GM12878 (cell line): ENCODE measurements around the gene TUB. TPM values are rescaled to one million over a fixed set of nuclear protein-coding genes. Genes with fewer than 3 reads are reported as not detected.

Experiments
- ATAC-seq: fragments of 200-7000 bp; cut with Tn5 transposase; 3 replicates; pipeline ENCODE4 v1.9.1; 2020; ENCODE audit warnings: mild to moderate bottlenecking, moderate library complexity
- BruUV-seq: library from RNA; stranded (reverse); fragments of 400-500 nt; replicated peaks from 2 replicates; lab custom pipeline; 2021; lab: Mats Ljungman, UMichigan
- CTCF ChIA-PET: fragments of 300-600 bp; sonication (Branson Sonifier 250); formaldehyde crosslinking; extraction: SDS; loops from one replicate; lab custom pipeline; 2021; ENCODE audit warnings: inconsistent platforms; lab: Yijun Ruan, JAX
- POLR2A ChIA-PET: fragments of 350-600 bp; formaldehyde crosslinking; extraction: SDS; loops from one replicate; lab custom pipeline; 2021; ENCODE audit warnings: inconsistent platforms; lab: Charles Lee
- RAD21 ChIA-PET: fragments of 300-600 bp; sonication (Branson Sonifier 250); formaldehyde crosslinking; loops from one replicate; lab custom pipeline; 2023; ENCODE audit warnings: antibody characterized with exemption; ENCODE audit not compliant: unreplicated experiment; lab: Charles Lee
- SMC1A ChIA-PET: fragments of 300-600 bp; sonication (Branson Sonifier 250); formaldehyde crosslinking; loops from one replicate; lab custom pipeline; 2023; ENCODE audit not compliant: unreplicated experiment, uncharacterized antibody; lab: Charles Lee
- DNase-seq: peaks from one replicate; pipeline ENCODE4 v3.0.0-alpha.2; 2011; ENCODE audit warnings: low read depth, low spot score
- FAIRE-seq: peaks from 3 replicates; lab custom pipeline; 2011; peaks lifted over from hg19 to GRCh38; lab: Jason Lieb, UNC
- H2AFZ ChIP-seq: 2 replicates; pipeline ENCODE4 v1.6.0; 2011; ENCODE audit warnings: low read depth, low read length, control low read depth; ENCODE audit not compliant: control insufficient read depth
- H3K27ac ChIP-seq: 2 replicates; pipeline ENCODE4 v1.5.1; 2011; ENCODE audit warnings: control low read depth; ENCODE audit not compliant: control insufficient read depth, insufficient read depth
- H3K27me3 ChIP-seq, 2 experiments: replicated peaks in 1 of 2; 2 replicates each; pipeline versions ENCODE4 v1.6.0 to v1.6.1; 2011; ENCODE audit warnings: low read length in 1 of 2; ENCODE audit not compliant: control insufficient read depth in 2 of 2, insufficient read depth in 2 of 2
- H3K36me3 ChIP-seq, 2 experiments: 2 replicates each; pipeline ENCODE4 v1.5.1; 2011; ENCODE audit warnings: low read length in 1 of 2; ENCODE audit not compliant: control insufficient read depth in 2 of 2, insufficient read depth in 2 of 2
- H3K4me1 ChIP-seq: 2 replicates; pipeline ENCODE4 v1.6.1; 2011; ENCODE audit warnings: mild to moderate bottlenecking, low read length, moderate library complexity, mixed read lengths; ENCODE audit not compliant: control insufficient read depth, insufficient read depth
- H3K4me2 ChIP-seq: 2 replicates; pipeline ENCODE4 v1.6.0; 2011; ENCODE audit warnings: control low read depth; ENCODE audit not compliant: control insufficient read depth, insufficient read depth
- H3K4me3 ChIP-seq: fragments of 200-600 bp; sonication (generic); 2 replicates; pipeline ENCODE4 v1.5.1; 2016
- H3K79me2 ChIP-seq: 2 replicates; pipeline ENCODE4 v1.6.0; 2011; ENCODE audit warnings: low read length; ENCODE audit not compliant: control insufficient read depth, insufficient read depth
- H3K9ac ChIP-seq: 2 replicates; pipeline ENCODE4 v1.8.0; 2011; ENCODE audit warnings: low read length, control low read depth, mixed read lengths; ENCODE audit not compliant: control insufficient read depth, insufficient read depth
- H3K9me3 ChIP-seq: replicated peaks from 3 replicates; pipeline ENCODE4 v1.5.1; 2011; ENCODE audit warnings: mild to moderate bottlenecking, low read length; ENCODE audit not compliant: control insufficient read depth, insufficient read depth
- H4K20me1 ChIP-seq: 2 replicates; pipeline ENCODE4 v1.6.0; 2011; ENCODE audit not compliant: control insufficient read depth, insufficient read depth
- CTCF ChIP-seq, 3 experiments: IDR thresholded peaks in 2 of 3; conservative IDR thresholded peaks in 1 of 3; 2 replicates each; pipeline ENCODE4 v1.5.1; 2011; ENCODE audit warnings: low read depth in 3 of 3, low read length in 3 of 3, mild to moderate bottlenecking in 3 of 3, control low read depth in 2 of 3, moderate library complexity in 2 of 3, inconsistent platforms in 1 of 3, mixed read lengths in 1 of 3; ENCODE audit not compliant: control insufficient read depth in 2 of 3, insufficient read depth in 1 of 3; ENCODE audit errors: extremely low read depth in 1 of 3
- JUND ChIP-seq: IDR thresholded peaks from 2 replicates; pipeline ENCODE4 v1.6.1; 2012; ENCODE audit warnings: low read depth, mild to moderate bottlenecking, low read length, improper control_type of control experiment, moderate library complexity
- MTA2 ChIP-seq: fragments of 450-650 bp; IDR thresholded peaks from 2 replicates; pipeline ENCODE4 v1.6.1; 2016; ENCODE audit warnings: low read depth, mild to moderate bottlenecking, moderate library complexity
- RAD21 ChIP-seq: IDR thresholded peaks from 2 replicates; pipeline ENCODE4 v1.6.1; 2011; ENCODE audit warnings: mild to moderate bottlenecking, low read depth, low read length, moderate library complexity; ENCODE audit not compliant: insufficient read depth
- SIN3A ChIP-seq: IDR thresholded peaks from 2 replicates; pipeline ENCODE4 v1.6.1; 2012; ENCODE audit warnings: low read depth, low read length, improper control_type of control experiment
- SMC3 ChIP-seq: IDR thresholded peaks from 2 replicates; pipeline ENCODE4 v1.6.1; 2011; ENCODE audit warnings: low read length, improper control_type of control experiment, borderline replicate concordance
- WGBS: methylation state at CpG from one replicate; pipeline ENCODE4 v1.1.6; 2016; ENCODE audit warnings: low lambda C conversion rate; ENCODE audit not compliant: insufficient replicate concordance, insufficient coverage; ENCODE audit errors: missing lambda C conversion rate; 5-methylcytosine and 5-hydroxymethylcytosine counted together
- in situ Hi-C: fragments of 300-500 bp; cut with MboI; formaldehyde crosslinking; loops from 9 replicates; pipeline ENCODE4 v1.14.3; 2018; ENCODE audit warnings: mixed read lengths
- intact Hi-C: fragments of 100-400 bp; cut with micrococcal nuclease; formaldehyde crosslinking; loops from one replicate; pipeline ENCODE4 v1.14.2; 2022; ENCODE audit not compliant: unreplicated experiment
- polyA plus RNA-seq, 11 experiments: library from polyadenylated mRNA; depleted of rRNA in 4 of 11; unstranded in 6 of 11; stranded (reverse) in 5 of 11; fragments of >200 nt; fragmentation: Nextera tagmentation in 4 of 11; fragmentation: Illumina TruSeq in 1 of 11; extraction: Ambion mirVana in 4 of 11; extraction: Trizol in 1 of 11; gene quantifications; 1 replicate in 1 of 11; 2 replicates in 10 of 11; pipeline versions ENCODE4 v1.2.1 to v1.2.3, GENCODE V29; 2011 to 2016; ENCODE audit warnings: inconsistent platforms in 2 of 11, missing spikeins in 2 of 11, low read depth in 1 of 11
- total RNA-seq, 4 experiments: library from RNA; depleted of rRNA in 3 of 4; stranded (reverse); fragments of >200 nt in 3 of 4; fragmentation: Illumina TruSeq in 1 of 4; extraction: Trizol in 1 of 4; gene quantifications; 2 replicates each; pipeline versions ENCODE4 v1.2.1 to v1.2.3, GENCODE V29; 2013 to 2021

The TUB gene
- total and polyA plus RNA-seq, 10 of the 15 experiments (the other 5 are each of a cell fraction or from before 2014, with no cell fraction given): 0.01 to 0.06 (median 0.03) TPM; not detected in 6

GRCh38 chr11:8070417-8071115 is 10.4 kb upstream of the TUB start:
- Histone ChIP-seq H3K4me1 (no peaks in the 10 kb centered on the region), H3K9ac (no peak overlapping the region), H3K9me3 (no peaks in the 10 kb centered on the region), H3K27me3 (peaks cover 2 to 7% of the 10 kb centered on the region in 2 experiments; a peak in 3 of 4 replicates), H3K4me3 (no peak overlapping the region), H2AFZ (no peak overlapping the region), H3K79me2 (no peaks in the 10 kb centered on the region), H3K4me2 (no peak overlapping the region), H3K36me3 (no peaks in the 10 kb centered on the region), H3K27ac (no peak overlapping the region), H4K20me1 (no peaks in the 10 kb centered on the region)
- FAIRE-seq (no peak), ATAC-seq (peak; percentile 85), DNase-seq (no peak)
- intact Hi-C loops: loop anchor here (1.0 kb wide), 1 partner anchor 37 kb away; no protein-coding TSS in a partner anchor
- BruUV-seq: no TSS peak
- in situ Hi-C loops: no loop called here
- no peak for TF ChIP-seq SIN3A
- TF ChIP-seq RAD21: peak; percentile 35; the same call in 1 of the 2 replicates
- peak; percentile 34; the same call in 1 of the 2 replicates for TF ChIP-seq SMC3
- no peak for TF ChIP-seq JUND
- no peak for TF ChIP-seq MTA2
- TF ChIP-seq CTCF (IDR thresholded peaks at IDR 0.05 in 2 of 3, conservative IDR thresholded peaks at IDR 0.05 in 1 of 3; ENCODE audit: control insufficient read depth in 2 of 3, extremely low read depth in 1 of 3, insufficient read depth in 1 of 3, low read depth in 3 of 3, low read length in 3 of 3): peak; percentile 12 to 37 (median 34); a peak in 3 of 6 replicates
- POLR2A ChIA-PET: no interaction called here
- CTCF ChIA-PET: interaction anchor here (0.7 to 3.1 kb wide), 4 partner anchors 10 to 178 kb away, joined by 3 to 14 read pairs (median 4); no protein-coding TSS in a partner anchor
- RAD21 ChIA-PET: interaction anchor here (1.2 kb wide), 1 partner anchor 20 kb away, joined by 3 read pairs; no protein-coding TSS in a partner anchor
- WGBS: 1% methylated on average over 3 of the region's 3 CpGs
- SMC1A ChIA-PET: interaction anchor here (1.1 to 1.5 kb wide), 2 partner anchors 29 to 38 kb away, joined by 3 to 4 read pairs; no protein-coding TSS in a partner anchor
